Activated T-helper 1 cell treated with Interleukin-2 at 50 U/mL for 16 hours (primary cell): ENCODE results near the gene ADI1.

Experiments
- DNase-seq: peaks from one replicate; pipeline ENCODE4 v3.0.0-alpha.2; 2020; ENCODE audit warnings: low read depth

The ADI1 gene

DNA sequence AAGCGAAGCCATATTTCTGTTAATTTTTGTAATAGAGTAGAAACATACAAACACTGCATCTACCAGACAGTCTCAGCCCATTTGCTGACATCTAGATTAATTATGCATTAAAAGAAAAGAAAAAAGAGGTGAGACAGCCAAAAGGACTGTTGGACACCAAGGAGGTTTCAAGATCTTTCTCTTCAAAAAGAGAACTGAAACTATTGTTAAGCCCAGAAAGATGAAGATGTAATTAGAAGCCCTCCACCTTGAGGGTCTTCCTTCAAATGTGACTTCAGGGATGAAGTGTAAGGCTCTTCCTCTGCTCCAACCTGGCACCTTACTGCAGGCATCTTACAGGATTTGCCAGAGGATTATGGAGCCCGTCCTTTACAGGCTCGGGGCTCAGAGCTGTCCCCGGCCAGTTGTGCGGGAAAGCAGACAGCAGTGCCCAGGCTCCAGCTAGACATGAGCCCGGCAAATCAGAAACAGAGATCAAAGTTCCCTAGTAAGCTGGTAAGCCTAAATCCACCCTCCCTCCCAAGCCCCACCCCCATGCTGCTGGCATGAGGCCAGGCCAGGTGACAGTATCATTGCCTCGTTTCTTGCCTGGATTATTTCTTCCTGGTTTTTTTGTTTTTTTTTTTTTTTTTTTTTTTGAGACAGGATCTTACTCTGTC, 38.9 kb downstream of the ADI1 start:
- DNase-seq: no peak

DNA sequence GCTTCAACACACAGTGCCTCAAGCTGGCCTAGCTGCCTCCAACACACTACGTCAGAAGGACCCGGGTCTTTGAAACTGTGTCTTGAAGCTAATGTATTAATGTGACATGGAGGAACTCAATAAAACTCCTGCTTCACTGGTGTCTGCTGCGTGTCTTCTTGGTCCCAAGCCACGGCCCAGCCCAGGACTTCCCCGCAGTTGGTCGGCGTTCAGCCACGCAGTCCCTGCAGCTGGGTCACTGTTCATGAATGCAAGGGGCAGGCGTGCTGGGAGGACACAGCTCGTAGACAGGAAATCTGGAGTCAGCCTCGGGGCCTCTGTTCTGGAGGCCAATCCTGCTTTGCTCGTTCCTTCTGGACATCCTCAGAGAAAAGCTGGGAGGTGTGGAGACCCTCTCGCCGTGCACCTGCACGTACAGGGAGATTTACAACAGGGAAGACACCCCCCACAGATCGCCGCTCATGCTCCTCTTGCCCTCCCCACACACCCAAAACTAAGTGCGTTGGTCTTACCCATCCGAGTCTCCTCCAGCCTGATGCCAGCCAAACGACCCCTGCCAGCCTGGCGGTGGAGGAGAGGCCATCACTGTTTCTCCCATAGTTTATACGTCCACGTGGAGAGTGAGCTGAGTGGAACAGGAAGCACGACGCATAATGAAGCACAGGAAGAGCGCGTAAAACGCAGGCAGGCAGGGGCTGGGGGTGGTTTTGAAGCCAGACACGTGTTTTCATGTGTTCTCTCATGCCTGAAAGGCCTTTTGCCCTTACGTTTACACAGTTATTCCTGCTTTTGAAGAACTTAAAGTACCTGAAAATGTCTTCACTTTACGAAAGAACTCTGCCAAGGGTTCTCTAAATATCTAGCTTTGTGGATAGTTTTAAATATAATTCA, 39.7 kb downstream of the ADI1 start:
- no peak for DNase-seq

DNA sequence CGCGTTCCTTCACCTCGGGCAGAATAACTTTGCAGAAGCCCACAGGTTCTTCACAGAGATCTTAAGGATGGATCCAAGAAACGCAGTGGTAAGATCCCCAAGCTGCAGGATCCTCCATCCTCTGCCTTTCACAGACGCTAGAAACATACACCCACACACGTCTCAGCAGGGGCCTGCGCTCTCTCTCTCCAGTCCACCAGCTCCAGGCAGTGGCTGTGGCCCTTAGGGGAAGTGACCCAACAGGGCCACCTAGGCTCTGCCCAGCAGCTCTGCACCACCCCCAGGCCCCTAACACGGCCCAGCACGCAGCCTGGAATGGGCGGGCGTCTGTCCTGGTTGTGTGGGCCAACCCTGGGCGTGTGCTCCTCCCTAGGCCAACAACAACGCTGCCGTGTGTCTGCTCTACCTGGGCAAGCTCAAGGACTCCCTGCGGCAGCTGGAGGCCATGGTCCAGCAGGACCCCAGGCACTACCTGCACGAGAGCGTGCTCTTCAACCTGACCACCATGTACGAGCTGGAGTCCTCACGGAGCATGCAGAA, 40.4 kb downstream of the ADI1 start:
- DNase-seq: no peak

DNA sequence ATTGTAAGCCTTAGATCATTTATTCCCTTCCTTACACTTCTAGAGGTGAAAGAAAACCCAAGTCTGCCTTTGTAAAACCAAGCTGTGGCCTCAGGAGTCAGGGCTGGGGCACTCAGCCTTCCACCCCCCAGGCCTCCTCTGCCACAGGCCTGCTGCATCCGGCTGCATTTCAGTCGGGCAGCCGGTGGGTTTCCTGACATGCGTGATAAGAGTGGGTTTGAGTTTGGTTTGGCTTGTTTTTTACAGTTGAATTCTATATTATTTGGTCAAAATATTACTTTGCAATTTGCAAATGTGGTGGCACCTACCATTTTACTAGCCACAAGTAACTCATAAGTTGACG, 42.4 kb downstream of the ADI1 start:
- DNase-seq: no peak

DNA sequence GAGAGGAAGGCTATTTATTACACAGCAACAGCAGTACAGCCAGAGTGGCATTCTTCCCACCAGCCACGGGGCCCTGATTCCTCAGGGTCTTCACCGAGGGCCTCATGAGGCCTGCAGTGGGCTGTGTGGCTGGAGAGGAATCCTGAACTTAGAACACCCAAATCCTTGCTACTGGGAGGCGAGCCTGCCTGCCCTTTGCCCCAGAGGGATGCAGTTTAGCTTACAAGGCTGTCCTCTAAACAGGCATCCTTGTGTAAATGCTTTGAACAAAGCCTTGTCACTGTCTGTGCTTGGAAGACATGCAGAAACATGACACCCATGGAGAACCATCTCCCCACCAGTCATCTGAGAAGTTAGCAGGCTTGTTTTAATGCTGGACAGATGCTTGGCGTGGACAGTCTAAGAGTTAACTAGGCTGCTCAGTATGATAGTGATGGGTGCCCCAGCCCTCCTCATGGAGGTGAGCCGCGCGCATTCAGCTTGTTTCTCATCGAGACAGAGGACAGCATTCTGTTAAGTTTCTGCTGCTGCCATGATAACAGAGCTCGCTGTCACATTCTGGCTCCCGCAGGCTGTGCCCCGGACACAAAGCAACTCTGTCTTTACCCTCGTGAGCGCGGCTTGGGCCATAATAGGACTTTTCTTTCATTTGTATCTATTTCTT, 42.9 kb downstream of the ADI1 start:
- DNase-seq: no peak

DNA sequence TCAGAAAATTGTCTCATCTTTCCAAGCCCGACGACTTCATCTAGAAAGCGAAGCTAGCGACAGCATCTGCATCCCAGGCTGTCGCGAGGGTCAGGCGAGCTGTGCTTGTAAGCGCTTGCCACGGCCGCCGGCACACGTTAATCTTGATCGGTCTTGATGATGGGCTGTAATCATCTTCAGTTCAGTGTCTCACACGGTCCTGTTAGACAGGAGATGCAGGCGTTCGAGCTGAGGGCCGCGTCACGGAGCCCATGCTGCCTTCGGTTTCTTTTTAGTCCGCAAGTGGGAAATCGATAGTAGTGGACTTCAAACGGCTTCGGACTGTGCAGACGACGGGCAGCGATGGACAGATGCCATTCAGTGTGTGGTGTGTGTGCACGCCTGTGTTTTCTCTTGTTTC, 43.6 kb downstream of the ADI1 start:
- DNase-seq: no peak

DNA sequence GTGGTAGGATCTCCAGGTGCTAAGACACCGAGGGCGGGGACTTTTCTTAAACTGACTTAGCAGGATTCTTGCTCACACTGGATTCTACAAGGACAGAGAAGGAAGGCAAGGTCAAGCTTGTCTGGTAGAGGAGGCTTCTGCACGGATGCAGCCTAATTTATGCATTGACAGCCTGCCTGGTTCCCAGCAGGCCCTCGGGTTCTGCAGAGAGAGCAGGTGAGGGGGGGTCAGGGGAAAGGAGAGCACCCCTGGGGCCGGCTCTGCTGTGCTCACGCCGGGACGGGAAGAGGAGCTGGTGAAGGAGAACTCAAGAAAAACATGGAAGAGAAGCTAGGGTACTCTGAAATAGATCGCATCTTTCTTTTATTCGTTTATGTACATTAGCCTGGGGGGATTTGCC, 46.4 kb downstream of the ADI1 start:
- DNase-seq: no peak

DNA sequence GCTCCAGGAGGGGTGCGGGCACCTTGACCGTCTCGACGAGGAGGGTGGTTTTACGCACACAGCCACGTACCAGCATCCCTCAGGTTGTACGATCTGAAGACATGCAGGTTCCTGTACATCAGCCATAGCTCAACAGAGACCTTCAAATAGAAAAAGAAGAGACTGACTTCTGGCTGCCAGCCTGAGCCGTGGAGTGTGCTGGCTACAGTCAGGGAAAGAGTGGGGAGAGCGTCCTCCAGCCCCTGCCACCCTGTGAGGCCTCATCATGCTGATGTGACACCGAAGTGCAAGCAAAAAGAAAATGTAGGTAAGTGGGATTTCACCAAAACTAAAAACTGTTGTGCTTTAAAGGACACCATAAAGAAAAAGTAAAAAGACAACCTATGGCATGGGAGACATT, 47.0 kb downstream of the ADI1 start:
- no peak for DNase-seq

DNA sequence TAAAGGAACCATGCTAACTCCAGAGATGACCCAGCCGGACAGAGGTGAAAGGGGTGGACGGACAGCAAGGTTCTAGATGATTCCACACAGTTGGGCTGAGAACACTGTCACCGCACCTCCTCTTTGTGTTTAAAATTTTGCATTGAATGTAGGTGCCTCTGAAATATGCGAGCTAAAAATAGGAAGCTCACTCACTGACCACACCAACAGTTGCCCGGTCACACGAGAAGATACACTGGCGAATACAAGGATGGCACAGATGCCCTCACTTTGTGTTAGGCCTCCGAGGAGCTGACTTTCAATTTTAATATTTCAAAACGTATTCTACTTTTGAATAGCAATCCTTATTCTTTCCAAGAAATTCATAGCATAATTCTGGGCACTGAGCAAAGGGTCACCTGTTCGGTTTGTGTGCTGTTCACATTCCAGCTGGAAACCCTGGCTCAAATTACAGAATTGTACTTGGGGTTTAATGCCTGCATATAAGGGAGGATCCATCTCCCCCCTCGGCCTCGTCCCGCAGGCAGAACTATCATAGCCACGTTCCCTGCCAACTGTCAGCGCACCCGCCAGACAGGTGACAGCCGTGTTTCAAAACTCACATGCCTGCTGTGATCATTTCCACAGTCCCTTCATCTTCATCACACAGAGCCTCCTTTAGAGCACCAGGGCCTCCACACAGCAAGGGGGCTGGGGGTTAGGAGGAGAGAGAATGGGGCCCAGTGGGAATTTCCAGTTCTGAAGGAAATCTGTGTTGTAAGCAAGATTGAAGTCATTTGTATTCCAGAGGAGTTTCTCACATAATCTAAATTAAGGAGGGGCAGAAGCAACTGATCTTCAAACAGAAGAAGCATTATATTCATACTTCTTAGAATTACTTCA, 48.2 kb downstream of the ADI1 start:
- no peak for DNase-seq

DNA sequence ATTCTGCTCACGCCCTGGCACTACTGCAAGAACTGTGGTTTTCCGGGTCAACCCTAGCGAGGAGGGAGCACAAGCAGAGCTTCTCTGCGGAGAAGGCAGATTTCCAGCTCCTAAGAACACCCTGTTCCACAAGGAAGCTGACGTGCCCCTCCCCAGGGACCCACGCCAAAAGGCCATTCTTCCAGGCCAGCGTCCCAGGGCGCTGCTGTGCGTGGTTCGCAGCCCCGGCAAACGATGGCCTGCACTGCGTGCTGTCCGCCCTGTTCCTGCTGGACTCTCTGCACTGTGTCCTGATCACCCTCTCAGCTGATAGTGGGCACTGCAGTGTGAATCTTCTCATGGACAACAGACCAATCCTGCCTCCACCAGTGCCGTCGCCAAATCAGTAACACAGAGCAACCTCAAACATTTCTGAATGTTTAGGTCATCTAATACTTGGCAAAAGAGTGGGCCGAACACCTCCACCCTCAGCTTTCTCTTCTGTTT, 49.1 kb downstream of the ADI1 start:
- DNase-seq: no peak

DNA sequence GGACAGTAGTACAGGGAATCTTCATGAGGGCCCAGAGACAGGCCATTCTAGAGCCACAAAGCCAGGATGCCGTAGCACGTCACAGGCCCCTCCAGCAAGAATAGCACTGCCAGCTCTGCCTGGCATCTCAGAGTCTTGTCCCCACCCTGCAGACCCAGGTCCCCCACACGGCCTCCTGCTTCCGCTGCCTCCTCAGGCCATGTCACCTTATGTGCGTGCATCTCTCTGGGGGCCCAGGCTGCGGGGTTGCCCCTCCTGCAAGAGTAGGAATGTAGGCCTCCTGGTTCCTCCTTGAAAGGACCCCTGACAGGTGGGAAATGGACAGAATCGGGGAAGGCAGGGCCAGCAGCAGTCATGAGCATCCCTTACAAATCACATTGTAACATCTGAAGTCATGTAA, 49.8 kb downstream of the ADI1 start:
- DNase-seq: no peak

DNA sequence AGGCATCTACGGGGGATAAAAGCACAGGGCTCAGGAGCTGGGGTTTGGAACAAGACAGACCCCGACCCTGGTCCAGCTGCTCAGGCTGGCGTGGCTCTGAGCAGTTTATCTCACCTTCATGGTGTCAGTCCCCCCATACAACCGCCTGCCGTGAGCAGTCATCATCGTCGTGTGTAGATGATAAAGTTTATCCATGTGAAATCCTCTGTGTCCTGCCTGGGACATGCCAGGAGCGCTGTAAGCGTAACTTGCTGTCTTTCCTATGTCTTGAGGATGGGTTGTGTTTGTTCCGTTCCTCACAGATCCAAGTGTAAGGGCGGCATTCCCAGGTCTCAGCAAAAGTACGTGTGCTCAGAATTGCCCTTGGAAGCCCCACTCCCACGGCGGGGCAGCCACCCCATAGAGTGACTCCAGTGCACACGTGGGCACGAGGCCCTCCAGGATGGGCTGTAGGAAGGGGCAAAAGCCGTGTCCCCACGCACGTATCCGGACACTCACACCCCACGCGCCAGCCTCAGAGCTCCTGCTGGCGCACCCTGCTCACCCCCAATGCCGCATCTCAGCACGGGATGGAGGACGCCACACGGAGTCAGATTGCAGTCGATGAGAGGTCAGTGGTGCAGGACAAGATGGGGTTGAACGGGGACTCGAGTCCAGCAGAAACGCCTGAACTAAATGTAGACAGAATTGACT, 50.9 kb downstream of the ADI1 start:
- no peak for DNase-seq

DNA sequence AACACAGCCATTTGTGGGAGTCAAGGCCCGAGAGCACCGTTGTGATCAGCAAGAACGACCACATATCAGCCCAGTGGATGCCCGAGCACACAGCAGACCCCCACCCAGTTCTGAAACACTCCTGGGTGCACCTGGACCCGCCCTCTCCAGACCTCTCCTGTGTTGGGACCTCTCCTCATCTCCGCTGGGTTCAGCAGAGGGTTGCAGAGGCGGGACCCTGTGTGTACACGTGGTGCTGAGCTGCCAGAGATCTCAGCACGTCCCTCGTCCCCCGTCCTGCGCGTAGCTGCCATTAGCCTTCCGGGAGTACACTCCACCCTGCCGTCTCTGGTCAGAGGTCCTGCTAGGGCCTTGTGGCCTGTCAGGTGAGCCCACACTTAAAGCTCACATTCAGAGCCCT, 51.7 kb downstream of the ADI1 start:
- DNase-seq: no peak

DNA sequence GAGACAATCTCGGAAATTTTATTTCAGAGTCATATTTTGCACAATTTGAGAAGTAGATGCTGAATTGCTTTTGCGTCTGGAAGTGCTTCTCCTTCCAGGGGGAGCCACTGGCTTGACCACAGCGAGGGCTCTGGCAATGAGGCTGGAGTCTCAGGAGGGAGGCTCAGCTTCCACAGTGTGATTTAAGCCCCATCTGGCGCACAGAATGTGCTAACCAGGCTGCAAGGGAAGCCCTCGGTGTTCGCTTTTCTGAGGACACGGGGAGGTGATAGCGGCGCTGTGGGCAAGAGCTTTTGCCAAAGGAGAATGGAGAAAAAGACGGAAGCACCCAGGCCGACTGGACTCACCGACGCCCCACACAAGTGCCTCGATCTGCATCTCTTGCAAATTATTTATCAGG, 52.4 kb downstream of the ADI1 start:
- no peak for DNase-seq

DNA sequence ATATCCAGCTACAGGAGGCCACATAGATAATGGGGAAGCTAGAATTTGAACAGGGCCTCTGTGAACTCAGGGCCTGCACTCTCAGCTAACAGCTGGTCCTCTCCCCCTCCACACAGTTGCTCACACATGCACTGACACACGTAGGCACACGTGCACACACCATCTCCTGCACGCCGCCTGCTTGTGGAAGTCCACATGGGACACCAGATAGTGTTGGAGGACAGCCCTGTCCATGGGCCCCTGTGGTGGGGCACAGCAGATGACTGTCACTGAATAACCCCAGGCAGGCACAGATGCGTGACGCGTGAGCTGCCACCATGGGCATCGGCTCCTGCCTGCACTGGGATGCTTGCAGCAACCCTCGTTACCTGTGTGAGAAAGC, 52.9 kb downstream of the ADI1 start:
- no peak for DNase-seq

DNA sequence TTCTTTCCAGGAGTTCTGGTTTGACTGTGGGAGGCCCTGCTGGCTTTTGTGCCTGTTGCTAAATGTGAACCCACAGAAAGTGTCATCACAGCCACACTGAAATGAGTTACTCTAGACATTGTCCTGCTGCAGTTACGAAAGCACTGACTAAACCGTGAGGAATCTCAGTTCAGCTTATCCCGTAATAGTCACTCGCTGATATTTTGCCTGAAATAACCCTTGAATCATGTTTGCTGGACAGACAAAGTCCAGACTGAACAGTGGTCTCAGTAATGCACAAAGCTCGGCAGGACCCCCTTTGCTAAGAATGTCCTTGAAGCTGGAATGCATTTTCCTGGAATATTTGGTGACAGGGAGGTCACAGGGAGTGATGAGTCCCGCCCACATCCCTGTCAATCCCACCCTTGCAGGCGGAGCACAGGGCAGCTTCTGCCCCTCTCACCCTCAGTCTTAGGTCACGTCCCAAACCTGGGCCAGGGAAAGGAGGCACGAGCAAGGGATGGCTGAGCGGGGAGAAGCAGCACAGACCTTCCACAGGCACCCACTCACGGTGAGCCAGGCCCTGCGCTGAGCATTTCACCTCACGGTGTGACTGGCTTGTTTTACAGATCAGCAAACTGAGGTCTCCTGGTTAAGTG, 53.4 kb downstream of the ADI1 start:
- no peak for DNase-seq

DNA sequence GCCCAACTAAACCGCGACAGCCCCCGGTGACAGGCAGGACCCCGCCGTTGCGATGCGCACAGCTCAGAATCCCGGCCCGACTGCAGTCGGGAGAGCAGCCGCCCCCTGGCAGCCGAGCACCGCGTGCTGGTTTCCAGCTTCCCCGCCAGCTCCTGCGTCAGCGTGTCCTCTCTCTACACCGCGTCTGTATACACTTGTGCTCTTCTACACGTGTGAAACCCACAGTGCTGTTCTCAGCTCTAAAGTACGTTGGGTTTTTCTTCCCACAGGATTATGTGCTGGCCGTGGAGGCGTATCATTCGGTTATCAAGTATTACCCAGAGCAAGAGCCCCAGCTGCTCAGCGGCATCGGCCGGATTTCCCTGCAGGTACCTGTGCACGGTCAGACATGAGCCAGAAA, 54.0 kb downstream of the ADI1 start:
- no peak for DNase-seq

DNA sequence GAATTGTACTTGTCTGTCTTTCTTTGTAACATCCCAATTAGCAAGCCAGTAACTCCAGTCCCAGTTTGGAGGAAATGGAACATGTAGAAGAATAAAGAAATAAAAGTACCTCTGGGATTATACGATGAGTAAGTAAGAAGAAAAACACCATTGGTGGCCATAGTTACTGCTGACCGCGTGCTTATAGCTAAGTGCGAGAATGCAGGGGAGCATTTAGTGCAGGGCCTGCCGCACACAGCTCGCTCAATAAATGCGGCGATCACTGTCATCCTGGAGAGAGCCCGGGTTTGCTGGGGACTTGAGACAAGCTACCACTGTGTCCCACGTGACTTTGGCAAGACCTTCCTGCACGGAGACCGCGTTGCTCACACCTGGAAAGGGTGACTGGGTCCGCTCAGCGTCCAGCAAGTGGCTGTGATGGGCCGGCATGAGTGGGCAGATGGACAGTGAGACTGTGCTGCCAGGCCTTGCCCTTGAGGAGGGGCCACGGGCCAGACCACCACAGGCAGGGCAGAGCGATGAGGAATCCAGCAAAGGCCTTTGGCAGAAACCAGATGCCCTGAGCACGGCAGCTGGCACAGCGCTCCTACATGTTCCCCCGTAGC, 54.8 kb downstream of the ADI1 start:
- no peak for DNase-seq

DNA sequence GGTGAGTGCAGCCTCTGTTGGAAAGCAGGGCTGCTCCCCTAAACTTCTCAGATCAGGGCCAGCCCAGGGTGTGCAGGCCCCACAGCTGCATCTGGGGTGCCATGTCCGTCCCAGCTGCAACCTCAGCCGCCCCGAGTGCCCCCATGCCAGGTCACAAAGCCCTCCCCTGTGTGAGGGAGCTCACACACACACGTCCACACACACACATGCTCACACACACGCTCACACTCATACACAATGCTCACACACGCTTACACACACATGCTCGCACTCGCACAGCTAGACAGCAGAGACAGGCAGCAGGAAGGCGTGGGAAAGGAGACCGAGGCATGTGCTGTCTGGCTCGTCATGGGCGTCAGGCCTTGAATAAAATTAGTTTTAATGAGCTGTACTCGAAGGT, 55.4 kb downstream of the ADI1 start:
- no peak for DNase-seq

DNA sequence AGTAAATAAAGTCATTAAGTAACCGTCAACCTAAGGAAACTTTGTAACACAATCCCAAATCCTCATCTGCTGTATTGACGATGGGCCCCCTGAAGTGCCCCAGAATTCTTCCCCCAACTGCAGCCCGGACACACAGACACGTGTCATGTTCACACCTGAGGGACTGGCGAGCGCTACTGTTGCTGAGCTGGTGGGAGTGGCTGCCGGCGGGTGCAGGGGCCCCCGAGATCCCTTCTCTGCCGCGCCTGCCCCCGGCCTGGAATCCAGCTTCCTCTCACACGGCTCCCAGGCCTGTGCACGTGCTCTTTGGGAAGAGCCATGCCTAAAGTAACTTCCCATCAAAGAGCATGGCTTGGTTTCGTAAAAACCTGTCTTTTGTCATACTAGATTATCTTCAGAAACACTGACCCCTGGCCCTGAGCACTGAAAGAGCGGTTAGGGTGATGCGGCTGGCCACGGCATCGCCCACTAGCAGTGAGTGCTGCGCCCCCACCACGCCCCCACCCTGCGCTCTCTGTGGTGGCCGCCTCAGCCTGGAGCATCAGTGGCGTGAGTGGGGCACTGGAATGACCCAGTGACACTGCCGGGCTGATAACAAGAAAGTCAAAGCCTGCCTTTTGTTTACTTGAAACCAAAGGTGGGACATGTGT, 56.0 kb downstream of the ADI1 start:
- DNase-seq: no peak
